Adipocyte (in vitro differentiated cells): ENCODE results near the gene CKAP2L.

Experiments
- DNase-seq: peaks from one replicate; pipeline ENCODE4 v3.0.0-alpha.2; 2015; ENCODE audit warnings: low read depth
- H3K27me3 ChIP-seq: replicated peaks from 2 replicates; pipeline ENCODE4 v1.7.0; 2013; ENCODE audit warnings: mild to moderate bottlenecking, low read length, moderate library complexity; ENCODE audit not compliant: control insufficient read depth, insufficient read depth
- H3K36me3 ChIP-seq: 2 replicates; pipeline ENCODE4 v1.7.0; 2013; ENCODE audit warnings: low read length, mild to moderate bottlenecking, moderate library complexity; ENCODE audit not compliant: control insufficient read depth, insufficient read depth, severe bottlenecking
- H3K4me1 ChIP-seq: 2 replicates; pipeline ENCODE4 v1.7.0; 2013; ENCODE audit warnings: mild to moderate bottlenecking, low read length, moderate library complexity; ENCODE audit not compliant: control insufficient read depth, insufficient read depth
- H3K4me3 ChIP-seq: 2 replicates; pipeline ENCODE4 v1.7.0; 2013; ENCODE audit warnings: mild to moderate bottlenecking, low read length, moderate library complexity
- H3K9ac ChIP-seq: 2 replicates; pipeline ENCODE4 v1.7.0; 2013; ENCODE audit warnings: mild to moderate bottlenecking, low read length, moderate library complexity
- H3K9me3 ChIP-seq: 2 replicates; pipeline ENCODE4 v1.7.0; 2013; ENCODE audit warnings: mild to moderate bottlenecking, low read length, moderate library complexity; ENCODE audit not compliant: control insufficient read depth

The CKAP2L gene

GRCh38 chr2:112731479-112731878, 32.9 kb downstream of the CKAP2L start:
- no peaks in the 10 kb centered on the region for H3K4me1 ChIP-seq
- H3K27me3 ChIP-seq = no peaks in the 10 kb centered on the region
- no peaks in the 10 kb centered on the region for H3K9me3 ChIP-seq
- no peak overlapping the region for H3K4me3 ChIP-seq
- DNase-seq = no peak
- no peaks in the 10 kb centered on the region for H3K36me3 ChIP-seq
- H3K9ac ChIP-seq = no peak overlapping the region

- no peak overlapping the region for H3K9ac ChIP-seq
Observed at GRCh38 chr2:112730791-112731190, 33.6 kb downstream of the CKAP2L start.

DNA sequence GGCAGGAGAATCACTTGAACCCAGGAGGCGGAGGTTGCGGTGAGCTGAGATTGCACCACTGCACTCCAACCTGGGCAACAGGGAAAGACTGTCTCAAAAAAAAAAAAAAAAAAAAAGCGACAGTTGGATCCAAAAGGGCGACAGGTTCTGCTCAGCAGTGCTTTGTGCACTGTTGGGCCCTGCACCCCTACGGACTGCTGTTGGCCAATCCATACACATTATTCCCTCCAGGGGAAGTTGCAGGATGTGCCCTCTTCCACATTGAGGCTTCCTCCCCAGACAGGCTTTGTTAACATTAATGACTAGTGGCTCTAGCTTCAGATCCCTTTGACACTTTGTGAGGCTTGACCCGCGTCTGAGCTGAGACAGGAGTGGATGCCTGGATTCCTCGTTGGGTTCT, 34.2 kb downstream of the CKAP2L start:
- H3K9me3 ChIP-seq = no peaks in the 10 kb centered on the region
- no peaks in the 10 kb centered on the region for H3K27me3 ChIP-seq
- no peaks in the 10 kb centered on the region for H3K4me1 ChIP-seq
- H3K9ac ChIP-seq = no peak overlapping the region
- no peak overlapping the region for H3K4me3 ChIP-seq
- no peak for DNase-seq
- no peaks in the 10 kb centered on the region for H3K36me3 ChIP-seq

More at GRCh38 chr2:112730791-112731190, 33.6 kb downstream of the CKAP2L start:
- Histone ChIP-seq H3K9me3 (no peaks in the 10 kb centered on the region), H3K27me3 (no peaks in the 10 kb centered on the region), H3K4me3 (no peak overlapping the region), H3K4me1 (no peaks in the 10 kb centered on the region), H3K36me3 (no peaks in the 10 kb centered on the region)
- DNase-seq = no peak

- no peak overlapping the region for H3K9ac ChIP-seq
- H3K4me3 ChIP-seq = no peak overlapping the region
- DNase-seq = no peak
- no peaks in the 10 kb centered on the region for H3K4me1 ChIP-seq
- no peaks in the 10 kb centered on the region for H3K9me3 ChIP-seq
- no peaks in the 10 kb centered on the region for H3K27me3 ChIP-seq
- H3K36me3 ChIP-seq = no peaks in the 10 kb centered on the region
Observed at GRCh38 chr2:112728378-112729175, 35.8 kb downstream of the CKAP2L start.

- no peaks in the 10 kb centered on the region for H3K4me1 ChIP-seq
- no peak overlapping the region for H3K4me3 ChIP-seq
- H3K36me3 ChIP-seq = no peaks in the 10 kb centered on the region
- H3K9ac ChIP-seq = no peak overlapping the region
- no peaks in the 10 kb centered on the region for H3K9me3 ChIP-seq
- DNase-seq = no peak
- no peaks in the 10 kb centered on the region for H3K27me3 ChIP-seq
Observed at GRCh38 chr2:112728029-112728362, 36.4 kb downstream of the CKAP2L start.

DNA sequence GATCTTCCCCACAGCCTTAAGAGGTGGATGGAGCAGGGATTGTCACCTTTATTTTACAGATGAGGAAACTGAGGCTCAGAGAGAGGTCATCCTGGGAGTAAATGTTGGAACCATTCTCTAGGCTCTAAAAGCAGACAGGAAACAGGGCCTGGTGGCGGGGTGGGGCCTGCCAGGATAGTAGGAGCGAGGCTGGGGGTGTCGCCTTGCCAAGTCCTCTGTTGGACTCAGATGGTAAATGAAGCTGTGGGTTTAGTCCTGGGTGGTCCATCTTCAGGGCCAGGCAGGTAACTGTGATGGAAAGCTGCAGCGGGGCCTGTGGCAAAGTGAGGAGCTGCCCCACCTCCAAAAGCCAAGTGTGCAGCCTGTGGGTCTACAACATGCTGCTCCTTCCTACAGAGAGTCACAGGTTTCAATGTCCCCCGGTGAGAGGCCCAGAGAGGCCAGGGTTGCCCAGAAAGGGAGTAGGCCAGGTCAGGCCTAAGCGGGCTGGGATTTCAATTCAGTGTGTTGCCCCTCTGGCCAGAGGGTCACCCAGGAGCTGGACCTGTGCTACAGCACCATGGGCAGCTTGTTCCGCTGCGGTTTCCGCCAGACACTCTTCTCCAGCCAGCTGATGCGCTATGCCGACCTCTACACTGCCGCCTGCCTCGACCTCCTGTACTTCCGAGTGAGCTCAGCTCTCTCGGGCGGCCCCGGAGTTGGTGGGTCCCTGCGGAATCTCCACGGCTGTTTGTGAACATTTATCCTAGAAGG, 37.0 kb downstream of the CKAP2L start:
- DNase-seq = no peak
- no peaks in the 10 kb centered on the region for H3K27me3 ChIP-seq
- H3K4me1 ChIP-seq = no peaks in the 10 kb centered on the region
- H3K36me3 ChIP-seq = no peaks in the 10 kb centered on the region
- H3K9me3 ChIP-seq = no peaks in the 10 kb centered on the region
- no peak overlapping the region for H3K9ac ChIP-seq
- H3K4me3 ChIP-seq = no peak overlapping the region

GRCh38 chr2:112726487-112727190, 37.8 kb downstream of the CKAP2L start:
- DNase-seq = peak; percentile 97
- Histone ChIP-seq H3K4me3 (no peak overlapping the region), H3K27me3 (no peaks in the 10 kb centered on the region), H3K36me3 (no peaks in the 10 kb centered on the region), H3K9ac (peak overlapping the region; percentile 53), H3K4me1 (no peaks in the 10 kb centered on the region), H3K9me3 (no peaks in the 10 kb centered on the region)

GRCh38 chr2:112725545-112726457, 38.6 kb downstream of the CKAP2L start:
- no peak for DNase-seq
- no peaks in the 10 kb centered on the region for H3K9me3 ChIP-seq
- H3K4me1 ChIP-seq = no peaks in the 10 kb centered on the region
- H3K4me3 ChIP-seq = no peak overlapping the region
- peak overlapping the region; percentile 53 for H3K9ac ChIP-seq
- H3K36me3 ChIP-seq = no peaks in the 10 kb centered on the region
- H3K27me3 ChIP-seq = peaks cover 3% of the 10 kb centered on the region

DNA sequence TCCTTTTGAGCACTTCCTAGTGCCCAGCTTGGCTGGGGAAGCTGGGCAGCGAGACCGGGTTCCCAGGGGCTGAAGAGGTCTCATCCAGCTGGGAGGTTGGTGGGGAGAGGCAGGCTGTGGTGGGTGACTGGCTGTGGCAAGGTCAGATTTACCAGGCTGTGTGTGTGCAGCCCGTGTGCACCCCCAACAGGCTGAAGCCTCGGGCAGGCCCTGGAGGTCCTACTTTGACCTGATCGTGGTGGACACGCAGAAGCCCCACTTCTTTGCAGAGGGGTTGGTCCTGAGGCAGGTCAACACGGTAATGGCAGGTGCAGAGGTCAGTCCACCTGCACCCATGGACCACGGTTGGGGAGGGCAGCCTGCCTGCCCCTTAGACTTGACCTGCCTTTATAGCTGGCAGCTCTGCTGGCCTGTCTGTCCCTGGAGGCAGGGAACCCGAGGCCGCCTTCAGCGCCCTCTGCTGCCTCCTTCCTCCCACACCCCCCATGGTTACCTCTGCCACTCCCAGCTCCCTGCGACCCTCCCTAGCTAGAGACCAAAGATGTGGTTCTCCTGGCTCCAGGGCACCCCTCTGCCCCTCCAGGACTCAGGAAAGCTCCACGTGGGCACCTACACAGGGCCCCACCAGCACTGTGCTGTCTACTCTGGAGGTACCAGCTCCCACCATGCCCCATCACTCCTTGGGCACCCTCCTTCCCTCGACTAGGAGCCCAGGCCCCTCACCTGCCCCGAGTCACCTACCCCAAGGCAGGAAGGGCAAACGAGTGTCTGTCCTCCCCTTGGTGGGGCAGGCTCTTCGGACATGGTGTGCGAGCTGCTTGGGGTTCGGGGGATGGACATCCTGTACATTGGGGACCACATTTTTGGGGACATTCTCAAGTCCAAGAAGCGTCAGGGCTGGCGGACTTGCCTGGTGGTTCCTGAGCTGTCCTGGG, 39.6 kb downstream of the CKAP2L start:
- DNase-seq = no peak
- Histone ChIP-seq H3K36me3 (no peaks in the 10 kb centered on the region), H3K4me3 (no peak overlapping the region), H3K4me1 (no peaks in the 10 kb centered on the region), H3K9ac (no peak overlapping the region), H3K27me3 (peaks cover 3% of the 10 kb centered on the region), H3K9me3 (no peaks in the 10 kb centered on the region)

DNA sequence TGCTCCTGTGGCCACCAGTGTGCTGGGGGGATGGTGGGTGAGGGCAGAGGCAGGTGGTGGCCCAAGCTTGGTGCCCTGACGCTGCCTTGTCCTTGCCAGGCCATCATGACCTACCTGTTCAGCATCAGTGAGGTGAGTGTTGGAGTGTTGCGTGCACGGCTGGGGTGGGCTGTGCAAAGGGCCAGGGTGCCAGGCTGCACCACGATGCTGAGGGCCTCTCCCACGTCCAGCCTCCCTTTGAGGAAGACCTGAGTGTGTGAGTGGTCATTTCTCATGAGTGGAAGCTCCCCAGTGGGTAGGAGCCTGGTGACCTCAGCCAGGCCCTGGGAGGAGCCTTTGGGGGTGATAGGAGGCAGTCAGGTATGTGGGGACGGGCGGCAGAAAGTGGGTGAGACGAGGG, 40.4 kb downstream of the CKAP2L start:
- no peak for DNase-seq
- H3K9ac ChIP-seq = no peak overlapping the region
- no peaks in the 10 kb centered on the region for H3K4me1 ChIP-seq

More for the DNA sequence above, 40.4 kb downstream of the CKAP2L start:
- no peaks in the 10 kb centered on the region for H3K36me3 ChIP-seq
- peaks cover 3% of the 10 kb centered on the region for H3K27me3 ChIP-seq
- no peaks in the 10 kb centered on the region for H3K9me3 ChIP-seq
- no peak overlapping the region for H3K4me3 ChIP-seq
